ENCODE measurements around the gene MEA1. TPM values are rescaled to one million over a fixed set of nuclear protein-coding genes. Genes with fewer than 3 reads are reported as not detected.

The MEA1 gene
- total RNA-seq, 2 donors from 2014 or later: 41.2 to 49.6 TPM

DNA sequence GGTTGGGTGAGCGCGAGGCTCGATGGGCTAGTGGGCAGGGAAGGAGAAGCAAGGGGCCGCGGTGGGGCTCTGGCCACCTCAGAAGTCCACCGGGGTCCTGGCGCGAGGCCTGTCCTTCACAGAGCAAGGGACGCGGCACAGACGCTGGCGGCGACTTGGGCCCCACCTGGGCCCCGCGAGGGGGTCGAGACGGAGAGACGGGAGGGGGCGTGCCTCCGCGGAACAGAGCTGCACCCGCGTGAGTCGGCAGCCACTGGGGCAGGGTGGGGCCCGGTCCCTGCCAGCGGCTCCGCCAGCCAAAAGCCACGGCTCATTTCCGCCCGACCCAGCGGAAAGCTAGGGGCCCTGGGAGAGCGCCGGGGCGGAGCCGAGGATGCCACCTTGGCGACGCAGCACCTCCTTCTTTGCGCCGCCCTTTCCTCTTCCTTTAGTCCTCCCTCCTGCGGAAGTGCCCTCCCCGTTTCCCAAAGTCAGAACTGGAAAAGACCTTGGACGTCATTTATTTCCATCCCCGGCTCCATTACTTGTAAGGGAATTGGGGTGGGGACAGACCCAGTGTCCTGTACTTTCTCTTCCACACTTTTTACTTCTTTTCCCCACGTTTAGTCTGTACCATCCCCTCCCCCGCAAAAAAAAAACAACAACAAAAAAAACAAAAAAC lies 39.9 kb upstream of the MEA1 start, which contains the start of gene CUL7:
Gene CUL7, minus strand, starts transcription at position 307 of the 661 bp plus-strand sequence. CDS start 1,063 bp downstream, outside the sequence.
- TF ChIP-seq CTCF (IDR thresholded peaks at IDR 0.05): no peak
- H3K36me3 ChIP-seq: peaks cover 9% of the 10 kb centered on the region

DNA sequence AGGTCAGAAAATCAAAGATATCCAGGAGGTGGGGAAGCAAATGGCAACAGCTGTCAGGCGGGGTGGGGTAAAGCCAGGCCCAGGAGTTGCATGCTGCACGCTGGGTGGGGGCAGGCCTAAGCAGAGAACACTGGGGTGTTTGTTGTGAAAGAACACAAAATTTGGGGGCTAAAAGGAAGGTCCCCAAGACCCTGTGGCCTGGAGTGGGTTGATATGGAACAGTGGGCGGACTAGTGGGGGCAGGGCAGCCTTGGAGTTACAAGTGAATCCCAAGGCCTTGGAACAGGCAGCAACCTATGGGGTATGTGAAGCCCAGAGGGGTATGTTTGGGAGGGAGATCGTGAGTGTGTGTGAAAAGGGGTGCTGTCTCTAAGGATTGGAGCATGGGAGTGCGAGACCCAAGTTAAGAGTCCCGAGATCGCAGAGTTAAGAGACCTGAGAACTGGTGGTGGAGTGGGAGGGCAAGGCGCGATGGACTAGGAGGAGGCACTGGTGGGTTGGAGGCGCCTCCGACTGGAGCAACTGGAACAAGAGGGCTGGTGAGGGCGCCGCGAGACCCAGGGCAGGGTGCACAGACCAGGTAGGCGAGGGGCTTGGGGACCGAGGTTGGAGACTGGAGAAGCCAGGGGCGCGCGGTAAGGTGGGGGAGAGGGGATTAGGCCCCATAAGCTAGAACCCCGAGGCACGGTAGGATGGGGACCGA lies 39.2 kb upstream of the MEA1 start:
- TF ChIP-seq CTCF (IDR thresholded peaks at IDR 0.05): no peak
- ATAC-seq (ENCODE audit: insufficient number of reproducible peaks, low FRiP score, low read depth) (no peak), DNase-seq (ENCODE audit: low spot score) (no peak)
- H3K4me1 ChIP-seq (ENCODE audit: control insufficient read depth in 1 of 2, low read depth in 2 of 2): peaks cover 5 to 28% of the 10 kb centered on the region in 2 donors
- H3K36me3 ChIP-seq: peaks cover 9% of the 10 kb centered on the region
- peak overlapping the region; percentile 77 for H3K4me3 ChIP-seq
- peak overlapping the region; percentile 81 to 89 for H3K27ac ChIP-seq
- no peaks in the 10 kb centered on the region for H3K9me3 ChIP-seq
- no peaks in the 10 kb centered on the region for H3K27me3 ChIP-seq (replicated peaks; ENCODE audit: insufficient read depth)

More for the DNA sequence above, 39.9 kb upstream of the MEA1 start, which contains the start of gene CUL7:
- DNase-seq (ENCODE audit: low spot score) (peak; percentile 80), ATAC-seq (ENCODE audit: insufficient number of reproducible peaks, low FRiP score, low read depth) (peak; percentile 88)
- H3K4me1 ChIP-seq (ENCODE audit: control insufficient read depth in 1 of 2, low read depth in 2 of 2): peaks cover 10 to 34% of the 10 kb centered on the region in 2 donors
- H3K27me3 ChIP-seq (replicated peaks; ENCODE audit: insufficient read depth): no peaks in the 10 kb centered on the region
- peak within 1 kb of the TSS; percentile 77 for H3K4me3 ChIP-seq
- H3K27ac ChIP-seq: peak within 1 kb of the TSS; percentile 81 to 89
- no peaks in the 10 kb centered on the region for H3K9me3 ChIP-seq

DNA sequence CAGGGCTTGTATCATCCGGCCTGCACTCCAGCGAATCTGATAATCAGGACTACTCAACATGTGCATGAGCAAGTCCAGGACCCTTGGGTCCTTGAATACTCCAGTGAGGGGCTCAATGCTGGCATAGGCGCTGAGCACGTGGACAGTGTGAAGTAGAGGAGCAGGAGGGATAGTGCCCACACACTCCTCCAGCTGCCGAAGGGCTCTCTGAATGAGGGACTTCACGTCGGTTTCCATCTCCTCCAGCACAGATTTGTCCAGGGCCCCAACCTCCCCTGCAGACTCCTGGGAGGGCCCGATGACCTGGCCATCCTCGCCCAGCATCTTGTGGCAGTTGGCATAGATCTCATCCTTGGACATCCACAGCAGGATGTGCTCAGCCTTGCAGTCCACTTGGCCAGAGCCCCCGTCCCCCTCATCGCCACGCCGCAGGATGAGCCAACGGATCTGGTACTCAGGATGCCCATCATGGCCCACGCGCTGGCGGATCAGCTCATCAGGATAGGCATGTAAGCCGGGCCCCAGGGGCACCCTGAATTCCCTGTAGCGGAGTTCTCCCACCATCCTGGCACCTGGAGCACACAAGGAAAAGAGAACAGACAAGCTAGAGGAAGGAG lies 38.6 kb upstream of the MEA1 start:
- ATAC-seq (ENCODE audit: insufficient number of reproducible peaks, low FRiP score, low read depth) (no peak), DNase-seq (ENCODE audit: low spot score) (no peak)
- Histone ChIP-seq H3K4me1 (ENCODE audit: control insufficient read depth in 1 of 2, low read depth in 2 of 2) (peaks cover 5 to 27% of the 10 kb centered on the region in 2 donors), H3K36me3 (peaks cover 9% of the 10 kb centered on the region), H3K27ac (peak overlapping the region; percentile 81 to 89), H3K27me3 (replicated peaks; ENCODE audit: insufficient read depth) (no peaks in the 10 kb centered on the region), H3K9me3 (no peaks in the 10 kb centered on the region), H3K4me3 (no peak overlapping the region)
- TF ChIP-seq CTCF (IDR thresholded peaks at IDR 0.05): no peak

DNA sequence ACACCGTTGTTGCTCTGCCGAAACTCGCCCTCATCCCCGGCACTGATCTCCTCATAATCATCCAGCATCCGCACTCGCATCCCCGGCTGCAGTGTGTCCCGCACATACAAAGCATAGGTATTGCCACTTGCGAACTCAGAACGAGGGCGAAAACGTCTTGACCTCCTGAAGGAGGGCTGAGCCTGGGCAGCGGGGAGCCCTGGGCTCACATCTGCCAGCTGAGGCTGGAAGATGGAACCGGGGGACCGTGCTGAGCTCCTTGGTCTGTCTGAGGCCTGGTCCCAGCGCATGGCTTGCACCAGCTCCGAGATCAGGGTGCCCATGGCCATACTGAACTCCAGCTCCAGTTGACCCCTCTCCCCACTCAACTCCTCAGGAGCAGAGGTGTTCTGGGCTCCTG lies 37.2 kb upstream of the MEA1 start:
- Histone ChIP-seq H3K4me3 (no peak overlapping the region), H3K27me3 (replicated peaks; ENCODE audit: insufficient read depth) (no peaks in the 10 kb centered on the region), H3K4me1 (ENCODE audit: control insufficient read depth in 1 of 2, low read depth in 2 of 2) (peaks cover 5 to 27% of the 10 kb centered on the region in 2 donors), H3K27ac (no peak overlapping the region), H3K36me3 (peaks cover 13% of the 10 kb centered on the region), H3K9me3 (no peaks in the 10 kb centered on the region)
- ATAC-seq (ENCODE audit: insufficient number of reproducible peaks, low FRiP score, low read depth) (no peak), DNase-seq (ENCODE audit: low spot score) (no peak)
- no peak for TF ChIP-seq CTCF (IDR thresholded peaks at IDR 0.05)

DNA sequence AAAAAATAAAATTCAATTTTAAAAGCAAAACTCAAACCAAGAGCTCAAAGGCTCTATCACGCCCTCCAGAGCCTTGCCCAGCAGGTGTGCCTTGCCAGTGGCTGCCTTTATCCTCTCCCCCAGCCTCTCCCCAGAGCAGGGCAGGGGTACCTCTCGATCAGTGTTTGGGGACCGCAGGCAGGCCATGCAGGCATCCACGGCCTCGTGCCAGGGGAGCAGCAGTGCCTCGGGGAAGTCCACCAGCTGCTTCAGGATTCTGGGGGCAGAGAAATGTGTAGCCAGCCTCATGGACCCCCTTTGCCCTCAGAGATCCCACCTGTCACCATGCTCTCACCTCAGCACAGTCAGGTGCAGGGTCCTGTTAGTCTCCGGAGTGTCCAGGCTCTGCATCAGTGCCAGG lies 34.3 kb upstream of the MEA1 start:
- no peak overlapping the region for H3K27ac ChIP-seq
- TF ChIP-seq CTCF (IDR thresholded peaks at IDR 0.05): no peak
- peaks cover 20% of the 10 kb centered on the region for H3K36me3 ChIP-seq
- H3K4me3 ChIP-seq: no peak overlapping the region
- DNase-seq (ENCODE audit: low spot score) (no peak), ATAC-seq (ENCODE audit: insufficient number of reproducible peaks, low FRiP score, low read depth) (no peak)
- peaks cover 0 to 15% of the 10 kb centered on the region in 2 donors for H3K4me1 ChIP-seq (ENCODE audit: control insufficient read depth in 1 of 2, low read depth in 2 of 2)
- H3K9me3 ChIP-seq: no peaks in the 10 kb centered on the region
- H3K27me3 ChIP-seq (replicated peaks; ENCODE audit: insufficient read depth): no peaks in the 10 kb centered on the region
